HL-60 (cell line): Measurements from ENCODE around the gene OPN3.

ENCODE experiments used
- DNase-seq, 2 experiments: peaks; one replicate each; pipeline ENCODE4 v3.0.0-alpha.2; 2010 to 2020; ENCODE audit warnings: low read depth in 1 of 2, low spot score in 1 of 2
- H3K27ac ChIP-seq: fragments of 250-450 bp; sonication (Bioruptor Pico); replicated peaks from 2 replicates; pipeline ENCODE4 v1.5.1; 2020; ENCODE audit warnings: mild to moderate bottlenecking, moderate library complexity
- H3K27me3 ChIP-seq: fragments of 250-450 bp; sonication (Bioruptor Pico); 2 replicates; pipeline ENCODE4 v1.5.1; 2021; ENCODE audit warnings: mild to moderate bottlenecking, moderate library complexity; ENCODE audit not compliant: insufficient read depth, poor library complexity, severe bottlenecking
- H3K4me3 ChIP-seq: replicated peaks from 2 replicates; pipeline ENCODE4 v1.5.1; 2011; ENCODE audit warnings: mild to moderate bottlenecking, control low read depth, low read length; ENCODE audit not compliant: insufficient read depth
- CTCF ChIP-seq: IDR thresholded peaks from one replicate; pipeline ENCODE4 v1.5.1; 2011; ENCODE audit warnings: low read length, control low read depth, inconsistent platforms; ENCODE audit not compliant: insufficient read depth
- GABPA ChIP-seq: IDR thresholded peaks from 2 replicates; pipeline ENCODE4 v1.6.1; 2012; ENCODE audit warnings: low read depth
- POLR2AphosphoS5 ChIP-seq: IDR thresholded peaks from 2 replicates; pipeline ENCODE4 v1.6.1; 2012; ENCODE audit warnings: low read depth
- REST ChIP-seq: IDR thresholded peaks from 2 replicates; pipeline ENCODE4 v1.6.1; 2012; ENCODE audit warnings: low read depth; ENCODE audit not compliant: insufficient replicate concordance
- SPI1 ChIP-seq: IDR thresholded peaks from 2 replicates; pipeline ENCODE4 v1.6.1; 2012; ENCODE audit warnings: low read depth, mild to moderate bottlenecking, borderline replicate concordance

The OPN3 gene

GRCh38 chr1:241614144-241614543 is 26.0 kb downstream of the OPN3 start:
- no peak overlapping the region for H3K4me3 ChIP-seq
- no peaks in the 10 kb centered on the region for H3K27me3 ChIP-seq
- no peak for DNase-seq
- no peak overlapping the region for H3K27ac ChIP-seq
- no peak for TF ChIP-seq CTCF
- no peak for TF ChIP-seq GABPA
- TF ChIP-seq SPI1: no peak
- TF ChIP-seq POLR2AphosphoS5: no peak
- TF ChIP-seq REST: no peak

GRCh38 chr1:241612533-241613477 is 27.4 kb downstream of the OPN3 start:
- Histone ChIP-seq H3K4me3 (no peak overlapping the region), H3K27me3 (no peaks in the 10 kb centered on the region), H3K27ac (no peak overlapping the region)
- DNase-seq: no peak
- no peak for TF ChIP-seq SPI1
- no peak for TF ChIP-seq REST
- TF ChIP-seq CTCF: no peak
- no peak for TF ChIP-seq GABPA
- no peak for TF ChIP-seq POLR2AphosphoS5

- no peak for TF ChIP-seq REST
- TF ChIP-seq SPI1: no peak
- TF ChIP-seq GABPA: no peak
- no peak for TF ChIP-seq POLR2AphosphoS5
- no peak for TF ChIP-seq CTCF
- H3K27ac ChIP-seq: no peak overlapping the region
- H3K4me3 ChIP-seq: no peak overlapping the region
- H3K27me3 ChIP-seq: no peaks in the 10 kb centered on the region
- DNase-seq: no peak
These were observed 28.4 kb downstream of the OPN3 start for GRCh38 chr1:241611736-241612135.
